CD4-positive, alpha-beta T cell treated with Interleukin-21 for 1 hour (primary cell): ENCODE results near the gene TMEM63C.
"Not testable (repeated sequence)": the region's sequence is repeated elsewhere in the genome, so short reads cannot be mapped to it uniquely, and the experiment has no call there.

Experiments used
- DNase-seq: peaks from one replicate; pipeline ENCODE4 v3.0.0-alpha.2; 2020

TMEM63C gene

DNA sequence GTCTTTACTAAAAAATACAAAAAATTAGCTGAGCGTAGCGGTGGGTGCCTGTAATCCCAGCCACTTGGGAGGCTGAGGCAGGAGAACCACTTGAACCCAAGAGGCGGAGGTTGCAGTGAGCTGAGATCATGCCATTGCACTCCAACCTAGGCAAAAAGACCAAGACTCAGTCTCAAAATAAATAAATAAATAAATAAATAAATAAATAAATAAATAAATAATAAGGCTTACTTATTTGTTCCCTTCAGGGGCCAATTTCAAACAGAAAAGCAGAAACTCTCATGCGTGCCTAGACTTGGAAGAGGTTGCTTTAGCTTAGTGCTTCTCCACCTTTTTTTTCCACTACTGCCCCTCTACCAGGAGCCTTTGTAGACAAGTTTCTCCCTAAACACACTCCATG is 99.3 kb downstream of the TMEM63C start:
- not testable (repeated sequence) for DNase-seq

DNA sequence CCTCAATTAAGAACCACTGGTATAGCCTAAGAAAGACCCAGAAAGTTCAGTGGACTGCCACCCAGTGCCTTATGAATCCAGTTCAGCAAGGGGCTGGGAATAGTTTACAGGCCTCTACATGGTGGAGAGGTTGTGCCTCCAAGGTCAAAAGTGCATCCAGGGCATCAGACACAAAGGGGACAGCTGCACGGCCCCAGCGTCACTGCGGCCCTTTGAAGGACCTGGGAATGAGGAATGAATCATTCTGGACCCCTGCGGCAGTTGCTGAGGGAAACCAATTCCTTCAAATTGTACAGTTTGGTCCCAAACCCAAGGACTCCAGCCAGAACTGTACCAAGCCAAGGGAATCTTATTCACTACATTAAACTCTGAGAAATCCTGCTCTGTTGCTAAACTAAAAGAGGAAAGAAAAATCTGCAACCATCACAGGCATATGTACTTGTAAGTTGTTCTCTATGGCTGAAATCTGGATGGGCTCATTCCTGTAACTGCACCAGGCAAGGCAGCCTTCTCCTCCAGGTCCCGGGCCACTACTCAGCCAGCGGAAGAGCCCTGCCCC is 100.3 kb downstream of the TMEM63C start:
- DNase-seq = no peak

DNA sequence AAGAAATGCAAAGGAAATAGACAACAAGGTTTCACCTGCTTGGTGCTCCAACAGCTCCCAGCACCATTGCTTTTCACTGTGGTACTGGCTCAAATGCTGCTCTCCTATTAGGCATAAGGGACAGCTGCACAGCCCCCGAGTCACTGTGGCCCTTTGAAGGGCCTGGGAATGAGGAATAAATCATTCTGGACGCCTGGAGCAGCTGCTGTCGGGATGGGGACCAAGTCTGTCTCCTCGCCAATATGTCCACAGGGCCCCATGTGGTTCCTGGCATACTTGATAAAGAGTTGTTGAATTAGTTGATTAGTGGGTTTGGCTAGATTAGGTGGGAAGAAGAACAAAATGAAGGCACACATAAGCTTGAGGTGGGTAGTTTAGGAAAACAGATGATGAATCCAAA is 102.5 kb downstream of the TMEM63C start:
- DNase-seq = no peak

DNA sequence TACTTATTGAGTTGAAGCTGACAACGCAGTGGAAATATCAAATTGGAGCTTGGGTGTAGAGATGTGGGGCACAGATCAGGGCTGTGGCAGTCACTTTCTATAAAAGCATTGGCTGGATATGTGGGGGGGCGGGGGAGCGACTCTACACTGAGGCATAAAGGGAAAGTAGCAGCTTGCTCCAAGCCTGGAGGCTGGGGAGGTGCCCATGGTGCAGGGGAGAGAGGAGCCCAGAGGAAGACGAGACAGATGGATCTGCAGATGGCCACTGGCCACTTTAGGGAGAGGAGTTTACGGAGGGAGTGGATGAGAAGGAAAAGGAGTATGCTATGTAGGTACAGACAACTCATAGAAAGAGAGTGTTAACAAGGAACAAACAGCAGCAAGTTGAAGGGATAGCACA is 102.9 kb downstream of the TMEM63C start:
- DNase-seq = no peak

DNA sequence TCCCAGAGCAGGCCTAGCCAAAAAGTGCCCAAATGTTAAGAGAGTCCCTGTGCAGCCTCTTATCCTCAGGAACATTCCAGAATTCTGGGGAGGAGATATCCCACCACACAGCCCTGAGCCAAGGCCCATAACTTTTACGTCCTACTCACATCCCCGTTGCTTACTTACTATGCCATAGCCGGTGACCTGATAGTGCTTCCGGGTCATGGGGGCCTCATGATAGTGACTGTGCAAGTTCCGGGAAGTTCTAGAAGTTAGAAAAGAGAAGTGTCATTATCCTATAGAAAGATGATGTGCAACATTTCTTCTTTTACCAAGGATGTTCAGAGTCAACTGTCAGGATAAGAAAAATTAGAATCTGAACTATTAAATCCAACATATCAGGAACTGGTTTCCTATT is 105.0 kb downstream of the TMEM63C start:
- no peak for DNase-seq

DNA sequence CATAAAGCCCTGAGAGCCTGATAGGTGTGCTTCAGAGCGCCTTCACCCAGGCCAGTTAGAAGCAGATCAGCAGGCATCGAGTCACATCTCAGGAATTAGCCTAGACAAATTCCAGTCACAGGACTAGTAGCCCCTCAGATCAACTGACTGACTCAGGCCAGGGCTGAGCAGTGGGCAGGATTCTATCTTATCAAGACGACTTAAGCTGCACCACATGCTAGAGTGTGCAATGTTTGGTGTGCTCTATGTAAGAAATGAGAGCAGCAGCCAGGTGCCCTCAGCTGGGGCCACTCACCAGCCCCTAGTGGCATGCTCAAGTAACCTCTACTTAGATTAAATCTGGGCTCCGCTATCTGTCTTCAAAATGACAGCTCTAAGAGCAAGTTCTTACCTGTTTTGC is 109.1 kb downstream of the TMEM63C start:
- no peak for DNase-seq

DNA sequence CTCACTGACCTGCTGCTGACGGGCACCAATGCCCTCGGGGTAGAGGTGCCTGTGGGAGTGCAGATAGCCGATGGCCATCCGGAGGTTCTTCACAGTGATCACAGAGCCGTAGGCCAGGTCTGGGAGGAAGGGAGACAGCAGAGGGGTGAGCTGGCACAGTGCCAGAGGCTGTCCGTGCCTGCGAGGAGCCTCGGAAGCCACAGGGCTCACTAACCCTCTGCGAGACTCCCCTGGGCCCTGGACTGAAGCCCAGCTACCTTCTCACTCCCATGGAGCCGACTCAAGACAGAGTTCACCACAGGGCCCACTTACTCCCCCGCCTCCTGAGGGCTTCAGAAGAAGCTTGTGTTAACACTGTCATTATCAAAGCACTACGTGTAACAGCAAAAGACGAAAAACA is 114.6 kb downstream of the TMEM63C start:
- DNase-seq = no peak

DNA sequence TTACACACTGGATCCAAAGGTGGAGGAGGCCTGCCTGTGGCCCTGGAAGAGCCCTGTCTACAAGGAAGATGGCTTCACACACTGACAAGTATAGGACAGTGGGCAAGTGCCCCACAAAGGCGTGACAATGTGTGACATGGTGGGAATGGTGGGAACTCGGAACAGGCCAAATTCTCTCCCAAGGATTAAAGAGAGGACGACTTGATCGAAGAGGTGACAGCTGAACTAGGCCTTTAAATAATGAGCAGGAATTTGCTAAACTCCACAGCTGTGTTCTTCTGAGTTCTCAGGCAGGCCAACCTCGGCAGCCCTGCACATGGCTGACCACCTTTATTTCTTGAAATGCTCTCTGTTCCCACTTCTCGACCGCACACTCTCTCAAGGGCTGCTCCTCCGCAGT is 115.3 kb downstream of the TMEM63C start:
- DNase-seq = no peak

DNA sequence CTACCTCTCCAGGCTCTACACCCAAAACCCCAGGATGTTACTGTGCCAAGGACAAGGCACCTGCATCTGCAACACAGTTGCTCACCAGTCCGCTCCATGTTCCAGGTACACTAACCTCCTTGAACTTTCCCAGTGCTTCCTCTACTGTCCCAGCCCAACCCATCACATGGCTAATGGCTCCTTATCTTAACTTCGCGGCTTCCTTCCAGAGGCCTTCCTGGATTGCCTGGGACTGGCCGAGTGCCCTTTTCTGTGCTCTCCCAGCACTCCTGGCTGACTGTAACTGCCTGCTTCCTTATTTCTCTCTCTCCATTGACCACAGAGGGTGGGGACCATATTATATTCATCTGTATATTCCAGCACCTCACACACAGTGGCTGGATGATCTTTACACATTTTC is 118.2 kb downstream of the TMEM63C start:
- no peak for DNase-seq

DNA sequence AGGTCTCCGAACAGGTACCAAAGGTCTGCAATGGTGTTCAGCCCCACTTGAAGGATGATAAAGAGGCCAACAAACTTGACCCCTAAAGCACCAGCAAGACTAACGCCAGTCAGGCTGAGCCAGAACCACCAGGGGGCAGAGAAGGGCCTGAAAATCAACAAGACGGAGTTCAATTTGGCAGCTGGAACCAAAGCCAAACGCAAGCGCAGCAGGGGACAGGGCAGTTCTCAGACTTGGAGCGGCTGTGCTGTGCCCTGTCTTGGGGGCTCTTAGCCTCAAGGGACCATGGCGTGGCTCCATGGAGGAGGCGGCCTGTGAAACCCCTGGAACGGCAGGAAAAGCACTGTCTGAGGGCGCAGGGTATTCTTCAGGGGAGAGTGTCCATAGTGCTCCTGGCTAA is 119.5 kb downstream of the TMEM63C start:
- peak; percentile 43 for DNase-seq

DNA sequence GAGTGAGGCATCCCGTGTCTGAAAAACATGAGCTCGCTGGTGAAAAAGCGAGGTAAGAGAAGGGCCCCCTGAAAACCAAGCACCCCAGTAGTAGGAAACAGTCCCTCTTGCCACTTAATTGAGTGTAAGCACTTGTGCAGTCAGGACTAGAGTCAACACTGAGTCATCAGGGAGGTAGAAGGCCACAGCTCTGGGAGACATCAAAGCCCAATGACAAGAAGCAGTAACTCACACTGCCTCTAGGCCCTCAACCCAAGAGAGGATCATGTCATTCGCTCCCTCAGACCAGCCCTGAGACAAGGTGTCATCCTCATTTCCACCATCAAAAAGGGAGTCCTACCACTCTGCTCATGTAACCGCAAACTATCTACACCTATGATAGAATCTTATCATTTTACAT is 121.3 kb downstream of the TMEM63C start:
- no peak for DNase-seq

DNA sequence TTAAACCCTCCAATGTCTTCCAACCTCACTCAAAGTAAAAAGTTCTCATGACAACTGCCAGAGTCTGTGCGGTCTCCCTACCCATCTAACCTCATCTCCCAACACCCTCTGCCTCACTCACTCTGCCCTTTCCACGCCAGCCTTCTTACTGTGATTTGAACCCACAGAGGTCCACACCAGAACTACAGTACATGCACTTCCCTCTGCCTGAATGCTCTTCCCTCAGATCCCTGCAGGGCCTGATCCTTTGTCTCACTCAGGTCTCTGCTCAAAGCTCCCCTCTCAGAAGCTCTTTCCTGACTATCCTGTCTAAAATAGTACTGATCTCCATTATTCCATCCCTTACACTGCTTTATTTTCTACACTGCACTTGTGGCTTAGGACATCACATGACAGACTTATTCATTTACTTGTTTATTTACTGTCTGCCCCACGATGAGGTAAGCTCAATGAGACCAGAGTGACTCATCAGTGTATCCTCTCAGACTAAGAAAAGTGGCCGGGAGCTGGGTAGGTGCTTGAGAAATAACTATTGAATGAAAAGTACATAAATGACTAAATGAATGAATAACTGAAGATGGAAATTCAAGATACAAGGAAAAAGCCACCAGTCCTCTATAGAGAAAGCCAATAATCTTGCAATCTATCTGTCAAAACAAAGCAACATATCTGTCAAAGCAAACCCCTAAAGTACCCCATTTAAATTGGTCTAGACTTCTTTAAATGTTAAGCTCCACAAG is 122.0 kb downstream of the TMEM63C start:
- DNase-seq = no peak

DNA sequence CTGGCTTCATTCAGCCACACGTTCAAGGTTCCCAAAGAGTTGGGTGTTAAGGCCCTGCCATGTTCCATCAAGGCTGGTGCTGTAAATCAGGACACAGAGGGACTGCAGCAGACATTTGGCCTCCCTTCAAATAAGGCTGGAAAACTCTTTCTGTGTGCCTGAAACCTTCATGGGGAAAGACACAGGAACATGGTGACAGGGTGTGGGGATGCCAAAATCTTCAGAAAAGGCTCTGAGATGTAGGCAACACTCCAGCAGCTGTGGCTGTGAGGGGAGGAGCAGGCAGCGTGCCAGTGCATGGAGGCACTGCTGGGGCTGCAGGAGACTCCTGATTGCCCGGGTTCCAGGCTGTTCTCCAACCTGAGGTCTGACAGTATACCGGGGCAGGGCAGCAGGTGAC is 124.1 kb downstream of the TMEM63C start:
- no peak for DNase-seq

DNA sequence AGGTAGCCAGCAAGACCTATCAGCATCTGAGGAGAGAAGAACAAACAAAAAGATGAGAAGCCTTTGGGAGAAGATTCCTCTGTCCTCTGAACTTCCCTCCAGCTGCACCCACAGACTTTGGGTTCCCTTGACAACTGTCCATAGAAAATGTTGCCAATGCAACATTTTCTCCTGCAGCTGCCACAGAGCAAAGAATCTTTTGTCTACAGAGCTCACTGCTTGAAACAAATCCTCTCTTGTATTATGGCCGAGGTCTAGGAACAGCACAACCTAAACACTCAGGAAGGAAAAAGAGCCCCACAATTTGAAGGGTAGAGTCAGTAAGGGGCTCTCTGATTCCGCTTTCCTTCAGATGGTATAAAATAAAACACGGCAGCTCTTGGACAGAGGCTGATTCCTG is 124.8 kb downstream of the TMEM63C start:
- no peak for DNase-seq

DNA sequence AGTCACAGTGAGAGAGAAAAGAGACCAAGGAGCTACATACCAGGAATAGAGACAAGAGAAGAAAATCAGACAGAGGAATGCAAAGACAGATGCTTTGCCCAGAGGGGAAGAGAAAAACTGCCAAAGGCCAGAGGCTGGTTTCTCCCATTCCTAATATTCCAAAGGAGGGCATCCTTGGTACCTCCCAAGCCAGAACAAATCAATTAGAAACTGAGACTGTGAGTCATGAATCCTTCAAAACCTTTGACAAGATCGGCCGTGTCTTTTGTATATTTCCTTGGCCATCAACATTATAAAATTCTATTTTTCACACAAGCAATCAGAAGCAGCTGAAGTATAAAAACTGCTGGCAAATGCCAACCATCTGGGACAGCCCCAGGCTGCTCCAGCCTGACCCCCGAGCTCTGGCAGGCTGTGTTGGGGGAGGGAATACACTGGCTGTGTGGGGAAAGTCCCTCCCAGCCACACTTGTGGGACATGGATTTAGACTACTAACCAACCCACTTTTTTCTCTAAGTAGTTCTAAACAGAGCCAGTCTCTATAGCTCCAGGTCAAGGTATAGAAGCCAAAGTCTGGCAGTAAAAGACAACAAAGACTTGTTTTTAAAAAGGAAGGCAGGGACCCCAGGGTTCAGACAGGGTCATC is 125.4 kb downstream of the TMEM63C start:
- no peak for DNase-seq
